Transverse colon (tissue), 4 donors: ENCODE data around the gene STAC. TPM values are rescaled to one million over a fixed set of nuclear protein-coding genes. Genes with fewer than 3 reads are reported as not detected.

Experiments
- DNase-seq: peaks from one replicate; pipeline ENCODE4 v3.0.0-alpha.2; 2019
- H3K27ac ChIP-seq, 4 donors: fragments of 200-600 bp; sonication (generic); 2 replicates each; pipeline ENCODE4 v1.5.1; 2016 to 2018; ENCODE audit warnings: inconsistent platforms in 4 of 4
- H3K27me3 ChIP-seq: fragments of 200-600 bp; sonication (generic); 2 replicates; pipeline ENCODE4 v1.5.1; 2017; ENCODE audit warnings: inconsistent platforms
- H3K36me3 ChIP-seq, 4 donors: fragments of 200-600 bp; sonication (generic); 2 replicates each; pipeline ENCODE4 v1.5.1; 2017 to 2019; ENCODE audit warnings: inconsistent platforms in 4 of 4
- H3K4me1 ChIP-seq, 4 donors: fragments of 200-600 bp; sonication (generic); 2 replicates each; pipeline ENCODE4 v1.5.1; 2017 to 2020; ENCODE audit warnings: inconsistent platforms in 4 of 4
- H3K4me3 ChIP-seq, 4 donors: fragments of 200-600 bp; sonication (generic); 1 replicate in 1 of 4; 2 replicates in 3 of 4; pipeline versions ENCODE4 v1.5.1 to v1.6.1; 2017 to 2019; ENCODE audit warnings: inconsistent platforms in 4 of 4
- H3K9me3 ChIP-seq, 2 donors: fragments of 200-600 bp; sonication (generic); 2 replicates each; pipeline ENCODE4 v1.5.1; 2017 to 2019; ENCODE audit warnings: inconsistent platforms in 2 of 2
- CTCF ChIP-seq, 5 experiments: fragments of 200-600 bp in 3 of 5; fragments of 450-650 bp in 2 of 5; sonication (generic) in 3 of 5; IDR thresholded peaks; 1 replicate in 2 of 5; 2 replicates in 3 of 5; pipeline ENCODE4 v1.5.1; 2016 to 2017; ENCODE audit warnings: antibody characterized with exemption in 5 of 5, inconsistent platforms in 3 of 5, mild to moderate bottlenecking in 2 of 5, moderate library complexity in 1 of 5
- EP300 ChIP-seq: sonication (generic); formaldehyde crosslinking; IDR thresholded peaks from one replicate; pipeline ENCODE4 v1.6.1; 2017; ENCODE audit warnings: antibody characterized with exemption, low read depth
- POLR2A ChIP-seq: fragments of 450-650 bp; IDR thresholded peaks from one replicate; pipeline ENCODE4 v1.6.1; 2016; ENCODE audit warnings: antibody characterized with exemption, mild to moderate bottlenecking, moderate library complexity
- POLR2AphosphoS5 ChIP-seq, 3 donors: sonication (generic); formaldehyde crosslinking; IDR thresholded peaks; one replicate each; pipeline ENCODE4 v1.6.1; 2016; ENCODE audit warnings: antibody characterized with exemption in 3 of 3
- whole genome bisulfite sequencing, 2 donors: methylation state at CpG; one replicate each; pipeline ENCODE4 v1.1.5; 2018; ENCODE audit warnings: low coverage in 1 of 2; 5-methylcytosine and 5-hydroxymethylcytosine counted together
- in situ Hi-C, 4 donors: fragments of 200-750 bp; cut with MboI; loops; one replicate each; pipeline versions ENCODE4 v1.15.0 to v1.15.1; 2017; ENCODE audit warnings: low sequenced_read_pairs in 3 of 4, low pct_ligation_motif_present in 1 of 4, low pct_unique_long_range_greater_than_20kb in 1 of 4
- intact Hi-C: fragments of 100-400 bp; cut with DNase I; formaldehyde crosslinking; loops from one replicate; pipeline ENCODE4 v1.15.1; 2023; ENCODE audit warnings: low total_unique reads
- total RNA-seq, 4 donors: library from RNA; depleted of rRNA; stranded (reverse); fragments of >200 nt; gene quantifications; one replicate each; pipeline ENCODE4 v1.1.0, GENCODE V29; 2016

The STAC gene
- total RNA-seq, 4 donors from 2014 or later, result 1.3 to 3.5 TPM; not detected in 2

GRCh38 chr3:36443028-36443686 lies 62.9 kb downstream of the STAC start:
- TF ChIP-seq CTCF (IDR thresholded peaks at IDR 0.05) (no peak), EP300 (no peak), POLR2A (no peak), POLR2AphosphoS5 (IDR thresholded peaks at IDR 0.05) (no peak)
- Histone ChIP-seq H3K9me3 (no peaks in the 10 kb centered on the region), H3K4me1 (no peaks in the 10 kb centered on the region), H3K4me3 (no peak overlapping the region), H3K27ac (no peak overlapping the region), H3K36me3 (no peaks in the 10 kb centered on the region), H3K27me3 (no peaks in the 10 kb centered on the region)
- intact Hi-C loops, result no loop called here
- in situ Hi-C loops, result no loop called here
- WGBS, 2 donors, result 74 to 86% methylated on average over 7 to 10 of the region's 10 CpGs
- no peak for DNase-seq

DNA sequence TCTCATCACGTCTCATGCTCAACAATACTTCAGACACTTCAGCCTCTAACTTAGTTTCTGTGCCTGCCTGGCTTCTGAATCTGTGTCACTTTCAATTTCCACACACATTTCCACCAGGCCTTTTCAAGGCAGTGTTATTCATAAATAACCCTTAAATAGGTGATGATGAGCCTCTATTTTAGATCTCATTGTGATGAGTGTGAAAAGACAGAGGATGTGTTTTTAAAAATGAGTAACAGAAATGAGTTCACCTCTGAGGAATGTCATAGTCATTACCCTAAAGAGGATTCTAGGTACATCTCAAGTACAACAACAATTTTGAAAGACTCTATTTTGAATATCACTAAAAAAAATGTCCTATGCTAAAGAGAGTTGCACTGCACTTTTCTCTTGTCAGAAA lies 64.6 kb downstream of the STAC start:
- in situ Hi-C loops, result no loop called here
- Histone ChIP-seq H3K27me3 (no peaks in the 10 kb centered on the region), H3K4me1 (no peaks in the 10 kb centered on the region), H3K4me3 (no peak overlapping the region), H3K9me3 (no peaks in the 10 kb centered on the region), H3K36me3 (no peaks in the 10 kb centered on the region), H3K27ac (no peak overlapping the region)
- intact Hi-C loops, result no loop called here
- WGBS, 2 donors, result 80 to 100% methylated on average over 1 of the region's 1 CpG
- no peak for DNase-seq
- TF ChIP-seq EP300, result no peak
- TF ChIP-seq POLR2A, result no peak
- no peak for TF ChIP-seq POLR2AphosphoS5 (IDR thresholded peaks at IDR 0.05)
- no peak for TF ChIP-seq CTCF (IDR thresholded peaks at IDR 0.05)

GRCh38 chr3:36446276-36446675 lies 66.0 kb downstream of the STAC start:
- H3K9me3 ChIP-seq, result no peaks in the 10 kb centered on the region
- H3K36me3 ChIP-seq, result no peaks in the 10 kb centered on the region
- no peaks in the 10 kb centered on the region for H3K27me3 ChIP-seq
- in situ Hi-C loops (no loop called here), intact Hi-C loops (no loop called here)
- H3K4me1 ChIP-seq, result no peaks in the 10 kb centered on the region
- H3K27ac ChIP-seq, result no peak overlapping the region
- no peak for DNase-seq
- no peak overlapping the region for H3K4me3 ChIP-seq
- no peak for TF ChIP-seq POLR2A
- TF ChIP-seq POLR2AphosphoS5 (IDR thresholded peaks at IDR 0.05), result no peak
- no peak for TF ChIP-seq EP300
- no peak for TF ChIP-seq CTCF (IDR thresholded peaks at IDR 0.05)

- Histone ChIP-seq H3K4me3 (no peak overlapping the region), H3K36me3 (no peaks in the 10 kb centered on the region), H3K27ac (no peak overlapping the region), H3K4me1 (no peaks in the 10 kb centered on the region), H3K9me3 (no peaks in the 10 kb centered on the region), H3K27me3 (no peaks in the 10 kb centered on the region)
- WGBS, 2 donors, result 90% methylated on average over 2 of the region's 2 CpGs; no CpG with 5 or more reads in 1 of the 2 donors
- DNase-seq, result no peak
- TF ChIP-seq POLR2AphosphoS5 (IDR thresholded peaks at IDR 0.05) (no peak), POLR2A (no peak), EP300 (no peak), CTCF (IDR thresholded peaks at IDR 0.05) (no peak)
- intact Hi-C loops (no loop called here), in situ Hi-C loops (no loop called here)
These were observed 66.8 kb downstream of the STAC start for GRCh38 chr3:36447061-36447460.
